GM21360 (cell line): ENCODE results near the gene RFC2.

Source experiments
- ATAC-seq: cut with Tn5 transposase; IDR thresholded peaks from one replicate; pipeline ENCODE4 v1.9.1; 2021; ENCODE audit warnings: mild to moderate bottlenecking, moderate library complexity; ENCODE audit not compliant: unreplicated experiment

RFC2 gene

DNA sequence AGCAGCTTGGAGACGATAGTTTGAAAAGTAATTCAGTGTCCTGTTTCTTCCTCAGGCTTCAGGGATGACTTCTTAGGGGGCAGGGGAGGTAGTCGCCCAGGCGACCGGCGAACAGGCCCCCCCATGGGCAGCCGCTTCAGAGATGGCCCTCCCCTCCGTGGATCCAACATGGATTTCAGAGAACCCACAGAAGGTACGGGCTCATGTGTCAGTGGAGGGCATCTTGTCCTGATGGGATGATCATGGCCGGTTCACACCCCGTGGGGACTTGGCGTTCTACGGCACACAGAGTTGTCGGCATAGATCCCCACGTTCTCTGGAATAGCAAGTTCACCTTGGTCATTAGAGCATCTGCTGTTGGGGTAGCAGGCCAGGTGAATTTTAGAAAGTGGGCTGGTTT is 59.5 kb downstream of the RFC2 start:
- no peak for ATAC-seq

DNA sequence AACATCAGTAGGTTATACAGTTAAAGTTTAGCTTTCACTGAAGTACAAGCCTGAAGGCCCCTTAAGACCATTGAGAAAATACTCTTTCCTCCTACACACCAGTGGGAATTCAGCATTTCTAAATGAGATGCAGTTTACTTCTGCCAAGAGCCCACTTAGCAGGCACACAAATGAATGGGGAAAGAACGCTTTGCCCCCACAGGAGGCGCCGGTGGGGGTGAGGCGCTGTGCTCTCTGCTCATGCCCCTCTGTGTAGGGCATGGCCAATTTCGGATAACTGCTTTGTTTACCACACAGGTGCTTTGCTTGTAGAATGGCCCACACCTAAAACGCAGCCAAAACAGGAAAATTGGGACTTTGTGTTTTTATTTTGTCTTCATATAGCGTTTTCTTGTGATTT is 60.3 kb downstream of the RFC2 start:
- ATAC-seq, result no peak

- no peak for ATAC-seq
Observed at GRCh38 chr7:74193054-74193453, 61.1 kb downstream of the RFC2 start.

GRCh38 chr7:74191231-74191630 is 63.0 kb downstream of the RFC2 start:
- no peak for ATAC-seq

- ATAC-seq, result no peak
Observed at GRCh38 chr7:74190259-74190658, 63.9 kb downstream of the RFC2 start.

- ATAC-seq, result no peak
Observed at GRCh38 chr7:74187915-74188675, 66.1 kb downstream of the RFC2 start.

DNA sequence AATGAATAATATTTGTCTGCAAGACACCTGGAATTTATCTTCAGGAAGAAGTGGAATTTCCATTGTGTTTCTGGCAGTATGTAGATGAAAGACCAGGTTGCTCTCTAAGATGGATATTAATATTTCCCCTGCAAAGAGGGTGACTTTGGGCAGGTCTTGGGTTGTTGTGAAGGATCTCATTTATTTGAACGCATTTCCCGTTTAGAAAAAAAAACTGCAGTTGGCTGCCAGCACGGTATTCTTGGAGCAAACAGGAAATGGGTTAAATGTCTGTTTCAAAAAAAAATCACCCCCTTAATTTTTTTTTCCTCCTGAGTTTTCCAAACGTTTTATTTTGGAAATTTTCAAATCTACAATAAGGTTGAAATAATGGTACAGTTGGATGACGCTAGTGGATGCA is 68.6 kb downstream of the RFC2 start:
- no peak for ATAC-seq

DNA sequence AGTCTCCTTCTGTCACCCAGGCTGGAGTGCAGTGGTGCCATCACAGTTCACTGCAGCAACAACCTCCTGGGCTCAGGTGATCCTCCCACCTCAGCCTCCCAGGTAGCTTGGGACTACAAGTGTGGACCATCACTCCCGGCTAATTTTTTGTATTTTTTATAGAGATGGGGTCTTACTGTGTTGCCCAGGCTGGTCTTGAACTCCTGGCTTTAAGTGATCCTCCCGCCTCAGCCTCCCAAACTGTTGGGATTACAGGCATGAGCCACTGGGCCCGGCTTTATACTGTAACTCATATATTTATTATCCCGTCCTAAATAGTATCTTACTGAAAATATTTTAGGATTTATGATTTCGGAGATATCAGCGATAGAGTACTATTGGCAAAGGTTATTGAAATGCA is 69.2 kb downstream of the RFC2 start:
- no peak for ATAC-seq

DNA sequence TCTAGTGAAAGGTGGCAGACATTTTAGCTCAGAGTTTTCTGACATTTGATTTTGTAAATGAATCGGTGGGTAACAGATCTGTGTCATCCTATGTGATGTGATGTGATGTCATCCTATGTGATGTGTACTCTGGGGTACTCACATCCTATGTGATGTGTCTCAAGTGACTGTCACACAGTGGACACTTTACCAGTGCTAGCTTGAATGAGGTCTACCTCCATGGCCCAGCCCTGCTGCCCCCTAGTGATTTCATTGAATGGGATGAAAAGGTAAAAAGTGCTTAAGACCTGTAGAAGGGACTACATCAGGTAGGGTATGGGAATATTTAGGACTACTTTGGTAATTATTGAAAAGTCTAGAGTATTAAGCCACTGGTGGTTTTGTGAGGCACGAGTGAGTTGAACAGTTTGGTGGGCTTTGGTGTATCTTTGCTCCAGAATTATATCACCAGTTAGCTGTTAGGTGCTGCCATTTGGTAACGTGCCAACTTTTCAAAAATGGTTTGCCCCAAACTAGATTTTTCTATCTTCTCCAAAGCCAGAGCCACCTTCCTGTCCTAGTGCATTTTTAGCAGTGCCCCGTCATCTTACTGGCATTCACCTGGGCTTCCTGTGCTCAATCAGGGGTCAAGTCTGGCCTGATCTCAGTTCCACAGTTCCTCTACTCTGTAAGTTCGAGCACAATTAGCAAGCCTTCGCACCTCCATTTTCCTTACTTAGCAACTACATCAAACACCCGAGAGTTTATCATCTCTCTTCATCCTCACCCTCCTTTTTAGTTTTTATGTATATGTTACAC is 70.3 kb downstream of the RFC2 start:
- no peak for ATAC-seq

- ATAC-seq, result no peak
Observed at GRCh38 chr7:74183142-74183541, 71.1 kb downstream of the RFC2 start.

GRCh38 chr7:74182453-74183090 is 71.6 kb downstream of the RFC2 start:
- ATAC-seq, result no peak

GRCh38 chr7:74181821-74182220 is 72.4 kb downstream of the RFC2 start:
- ATAC-seq, result no peak
